ENCODE data around the gene LOXHD1. TPM values are rescaled to one million over a fixed set of nuclear protein-coding genes. Genes with fewer than 3 reads are reported as not detected.

LOXHD1 gene
- total RNA-seq, 3 donors from 2014 or later = 0.59 to 1.6 (median 0.80) TPM

DNA sequence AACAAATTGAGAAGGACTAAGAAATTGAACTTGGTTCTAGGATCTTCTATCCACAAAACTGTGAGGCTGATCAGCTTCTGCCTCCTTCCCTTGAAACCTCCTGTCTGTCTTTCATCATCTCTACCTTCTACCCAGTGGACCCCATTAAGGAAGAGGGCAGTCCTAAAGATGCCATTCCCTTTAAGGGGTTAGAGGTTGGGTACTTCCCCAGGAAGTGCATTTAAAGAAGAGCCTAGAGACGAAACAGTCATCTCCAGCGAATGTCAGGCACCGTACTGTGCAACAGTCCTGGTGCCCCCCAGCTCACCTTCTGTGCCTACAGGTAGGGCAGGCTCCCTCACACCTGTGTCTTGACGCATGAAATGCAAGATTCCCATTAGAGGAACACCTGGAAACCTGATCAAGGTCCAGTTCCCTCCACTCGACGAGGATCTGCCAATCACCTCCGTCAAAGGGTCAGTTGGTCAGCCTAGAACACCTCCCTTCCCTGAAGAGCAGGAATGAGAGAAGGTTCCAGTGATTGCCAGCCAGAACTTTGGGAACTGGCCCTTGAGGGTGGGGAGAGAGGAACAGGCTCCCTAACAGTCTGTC lies 20.9 kb downstream of the LOXHD1 start:
- no peaks in the 10 kb centered on the region for H3K9me3 ChIP-seq
- no peaks in the 10 kb centered on the region for H3K27me3 ChIP-seq
- no peak overlapping the region for H3K27ac ChIP-seq
- DNase-seq (ENCODE audit: low spot score in 2 of 2) = no peak
- TF ChIP-seq POLR2A (IDR thresholded peaks at IDR 0.05) = no peak
- no peak for TF ChIP-seq POLR2AphosphoS5 (IDR thresholded peaks at IDR 0.05)
- H3K4me3 ChIP-seq = no peak overlapping the region
- intact Hi-C loops (cut with DNase I; ENCODE audit: low total_unique reads) = no loop called here
- H3K4me1 ChIP-seq = no peaks in the 10 kb centered on the region
- no peaks in the 10 kb centered on the region for H3K36me3 ChIP-seq

DNA sequence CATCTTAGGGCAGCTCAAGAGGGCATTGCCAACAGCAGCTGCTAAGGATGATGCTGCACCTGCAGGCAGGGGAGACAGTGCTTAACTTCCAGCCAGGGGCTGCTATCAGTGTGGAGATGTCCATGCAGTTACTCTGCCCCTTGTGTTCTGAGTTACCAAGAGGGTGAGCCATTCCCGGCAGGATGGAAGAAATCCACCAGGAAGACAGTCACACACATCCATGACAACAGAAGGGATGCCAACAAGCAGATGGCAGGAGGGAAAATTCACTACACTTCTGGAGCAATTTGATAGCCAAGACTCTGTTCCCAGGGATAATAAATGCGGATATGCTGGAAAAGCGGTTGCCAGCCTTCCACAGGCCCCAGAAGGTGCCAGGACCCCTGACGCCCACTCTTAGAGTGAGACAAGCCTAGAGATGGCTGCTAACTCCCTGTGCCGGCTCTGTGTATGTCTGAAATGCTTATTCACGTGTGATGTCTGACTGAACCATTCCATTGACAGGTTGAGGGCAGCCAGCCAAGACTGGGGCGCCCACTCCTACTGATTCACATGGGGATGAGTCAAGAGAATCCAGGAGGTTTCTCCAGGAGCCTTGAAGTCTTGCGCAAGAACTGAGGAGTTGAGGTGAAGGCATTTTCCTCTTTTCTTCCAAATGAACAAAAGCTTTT lies 24.5 kb downstream of the LOXHD1 start:
- no peak for TF ChIP-seq POLR2AphosphoS5 (IDR thresholded peaks at IDR 0.05)
- TF ChIP-seq POLR2A (IDR thresholded peaks at IDR 0.05) = no peak
- TF ChIP-seq, protein P1, sequence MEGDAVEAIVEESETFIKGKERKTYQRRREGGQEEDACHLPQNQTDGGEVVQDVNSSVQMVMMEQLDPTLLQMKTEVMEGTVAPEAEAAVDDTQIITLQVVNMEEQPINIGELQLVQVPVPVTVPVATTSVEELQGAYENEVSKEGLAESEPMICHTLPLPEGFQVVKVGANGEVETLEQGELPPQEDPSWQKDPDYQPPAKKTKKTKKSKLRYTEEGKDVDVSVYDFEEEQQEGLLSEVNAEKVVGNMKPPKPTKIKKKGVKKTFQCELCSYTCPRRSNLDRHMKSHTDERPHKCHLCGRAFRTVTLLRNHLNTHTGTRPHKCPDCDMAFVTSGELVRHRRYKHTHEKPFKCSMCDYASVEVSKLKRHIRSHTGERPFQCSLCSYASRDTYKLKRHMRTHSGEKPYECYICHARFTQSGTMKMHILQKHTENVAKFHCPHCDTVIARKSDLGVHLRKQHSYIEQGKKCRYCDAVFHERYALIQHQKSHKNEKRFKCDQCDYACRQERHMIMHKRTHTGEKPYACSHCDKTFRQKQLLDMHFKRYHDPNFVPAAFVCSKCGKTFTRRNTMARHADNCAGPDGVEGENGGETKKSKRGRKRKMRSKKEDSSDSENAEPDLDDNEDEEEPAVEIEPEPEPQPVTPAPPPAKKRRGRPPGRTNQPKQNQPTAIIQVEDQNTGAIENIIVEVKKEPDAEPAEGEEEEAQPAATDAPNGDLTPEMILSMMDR (IDR thresholded peaks at IDR 0.05) = no peak
- Histone ChIP-seq H3K9me3 (no peaks in the 10 kb centered on the region), H3K36me3 (no peaks in the 10 kb centered on the region), H3K27me3 (no peaks in the 10 kb centered on the region), H3K4me3 (no peak overlapping the region), H3K4me1 (no peaks in the 10 kb centered on the region), H3K27ac (no peak overlapping the region)
- DNase-seq (ENCODE audit: low spot score in 2 of 2) = no peak
- intact Hi-C loops (cut with DNase I; ENCODE audit: low total_unique reads) = no loop called here

DNA sequence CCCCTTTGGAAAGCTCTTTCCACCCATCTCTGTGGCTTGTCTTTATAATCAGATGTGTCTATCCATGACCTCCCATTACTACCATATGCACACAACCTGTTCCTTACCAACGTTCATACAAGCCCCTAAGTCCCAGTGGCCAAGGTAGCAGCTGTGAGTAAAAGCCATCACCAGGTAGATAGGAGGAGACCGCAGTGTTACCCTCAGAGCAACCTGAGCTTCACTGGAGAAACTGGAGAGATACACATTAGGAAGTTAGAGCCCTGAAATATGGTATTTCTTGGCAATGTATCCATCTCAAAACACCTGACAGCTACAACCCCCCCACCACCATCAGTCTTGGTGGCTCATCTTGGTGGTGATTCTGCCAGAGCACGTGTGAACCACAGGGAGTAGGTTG lies 26.0 kb downstream of the LOXHD1 start:
- intact Hi-C loops (cut with DNase I; ENCODE audit: low total_unique reads) = no loop called here
- Histone ChIP-seq H3K27me3 (no peaks in the 10 kb centered on the region), H3K4me3 (no peak overlapping the region), H3K4me1 (no peaks in the 10 kb centered on the region), H3K36me3 (no peaks in the 10 kb centered on the region), H3K27ac (no peak overlapping the region), H3K9me3 (no peaks in the 10 kb centered on the region)
- TF ChIP-seq POLR2A (IDR thresholded peaks at IDR 0.05) (no peak), POLR2AphosphoS5 (IDR thresholded peaks at IDR 0.05) (no peak)
- TF ChIP-seq, protein P1 (IDR thresholded peaks at IDR 0.05) = no peak
- no peak for DNase-seq (ENCODE audit: low spot score in 2 of 2)

DNA sequence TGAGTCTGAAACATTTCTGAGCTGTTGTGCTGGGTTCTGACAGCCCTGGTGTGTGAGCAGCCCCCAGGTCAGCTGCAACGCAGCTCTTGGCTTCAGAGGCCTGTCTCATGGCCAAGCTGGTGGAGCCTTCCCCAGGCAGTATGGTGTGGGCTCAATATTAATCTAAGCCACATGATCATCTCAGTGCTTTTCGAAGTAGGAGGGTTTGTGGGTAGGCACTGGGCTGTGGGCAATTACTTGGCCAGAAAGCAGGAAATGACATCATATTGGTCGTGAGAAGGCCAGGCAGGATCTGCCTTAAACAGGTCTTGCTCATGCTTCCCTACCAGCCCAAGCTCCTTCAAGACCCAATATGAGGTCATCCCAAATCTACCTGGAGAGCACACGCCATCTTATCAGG lies 26.9 kb downstream of the LOXHD1 start:
- TF ChIP-seq, protein P1 (IDR thresholded peaks at IDR 0.05) = no peak
- TF ChIP-seq POLR2A (IDR thresholded peaks at IDR 0.05) = no peak
- no peak for TF ChIP-seq POLR2AphosphoS5 (IDR thresholded peaks at IDR 0.05)
- intact Hi-C loops (cut with DNase I; ENCODE audit: low total_unique reads) = no loop called here
- no peaks in the 10 kb centered on the region for H3K36me3 ChIP-seq

DNA sequence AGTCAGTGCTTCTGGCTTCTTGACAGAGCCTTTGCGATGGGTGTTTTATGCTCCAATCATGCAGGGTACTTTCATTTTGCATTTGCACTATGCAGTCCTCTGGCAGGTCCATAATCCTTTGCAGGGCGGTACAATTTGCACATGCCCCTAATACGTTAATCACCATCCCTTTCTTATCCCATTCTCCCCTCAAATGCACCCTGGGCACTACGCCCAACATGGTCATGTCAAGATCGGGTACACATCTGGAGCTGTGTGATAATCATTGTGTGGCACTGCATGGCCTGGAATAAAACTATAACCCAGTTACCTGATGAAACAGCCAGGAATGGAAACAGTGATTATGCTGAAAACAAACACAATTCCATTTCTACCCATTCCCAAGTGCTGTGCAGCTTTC lies 27.7 kb downstream of the LOXHD1 start:
- intact Hi-C loops (cut with DNase I; ENCODE audit: low total_unique reads) = no loop called here
- H3K36me3 ChIP-seq = no peaks in the 10 kb centered on the region

More for the DNA sequence above, 26.9 kb downstream of the LOXHD1 start:
- H3K4me3 ChIP-seq = no peak overlapping the region
- no peaks in the 10 kb centered on the region for H3K9me3 ChIP-seq
- no peaks in the 10 kb centered on the region for H3K4me1 ChIP-seq
- DNase-seq (ENCODE audit: low spot score in 2 of 2) = no peak
- no peaks in the 10 kb centered on the region for H3K27me3 ChIP-seq
- no peak overlapping the region for H3K27ac ChIP-seq

More for the DNA sequence above, 27.7 kb downstream of the LOXHD1 start:
- DNase-seq (ENCODE audit: low spot score in 2 of 2) = no peak
- no peaks in the 10 kb centered on the region for H3K9me3 ChIP-seq
- H3K4me1 ChIP-seq = no peaks in the 10 kb centered on the region
- no peak overlapping the region for H3K4me3 ChIP-seq
- H3K27me3 ChIP-seq = no peaks in the 10 kb centered on the region
- H3K27ac ChIP-seq = no peak overlapping the region
- TF ChIP-seq POLR2A (IDR thresholded peaks at IDR 0.05) = no peak
- TF ChIP-seq POLR2AphosphoS5 (IDR thresholded peaks at IDR 0.05) = no peak
- TF ChIP-seq, protein P1 (IDR thresholded peaks at IDR 0.05) = no peak
